Ovary (tissue), 3 donors: ENCODE data around the gene PJA1.

Source experiments
- CTCF ChIP-seq, 3 donors: fragments of 450-650 bp in 2 of 3; fragments of 200-600 bp in 1 of 3; IDR thresholded peaks; one replicate each; pipeline versions ENCODE4 v1.5.1 to v1.8.0; 2016 to 2022; ENCODE audit warnings: antibody characterized with exemption in 3 of 3, mild to moderate bottlenecking in 1 of 3
- EP300 ChIP-seq: sonication (generic); formaldehyde crosslinking; IDR thresholded peaks from one replicate; pipeline ENCODE4 v1.6.1; 2017; ENCODE audit warnings: antibody characterized with exemption
- donor health status: DM: no; HTN: no; CAD: no.

- TF ChIP-seq EP300 (no peak), CTCF (IDR thresholded peaks at IDR 0.05) (no peak)
Measured at GRCh38 chrX:69128588-69128987, 36.7 kb downstream of the PJA1 start.
